GM18870 (cell line): ENCODE data around the gene PRELID3B.
A peak's percentile ranks its signal among the peaks of the same experiment; 100 is the strongest.
"Not testable (repeated sequence)": the region's sequence is repeated elsewhere in the genome, so short reads cannot be mapped to it uniquely, and the experiment has no call there.

ENCODE experiments used
- ATAC-seq: cut with Tn5 transposase; IDR thresholded peaks from one replicate; pipeline ENCODE4 v1.9.1; 2021; ENCODE audit warnings: moderate library complexity; ENCODE audit not compliant: unreplicated experiment

The PRELID3B gene

DNA sequence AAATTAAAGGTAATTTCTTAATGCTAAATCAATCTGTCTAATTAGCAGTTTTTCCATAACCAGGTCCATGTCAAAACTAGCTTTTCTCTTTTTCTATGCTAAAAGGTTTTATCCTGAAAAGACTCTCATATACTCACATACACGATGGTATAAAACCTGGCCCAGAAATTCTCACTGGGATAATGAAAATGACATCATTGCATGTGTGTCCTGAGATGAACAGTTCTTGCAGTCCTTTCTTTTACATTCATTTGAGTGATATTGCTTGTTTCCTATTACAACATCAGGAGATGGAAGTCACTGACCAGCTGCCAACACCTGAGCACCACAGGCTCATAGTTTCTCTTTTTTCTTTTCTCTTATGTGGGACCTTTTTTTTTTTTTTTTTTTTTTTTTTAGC lies 7.9 kb upstream of the PRELID3B start:
- ATAC-seq = no peak

DNA sequence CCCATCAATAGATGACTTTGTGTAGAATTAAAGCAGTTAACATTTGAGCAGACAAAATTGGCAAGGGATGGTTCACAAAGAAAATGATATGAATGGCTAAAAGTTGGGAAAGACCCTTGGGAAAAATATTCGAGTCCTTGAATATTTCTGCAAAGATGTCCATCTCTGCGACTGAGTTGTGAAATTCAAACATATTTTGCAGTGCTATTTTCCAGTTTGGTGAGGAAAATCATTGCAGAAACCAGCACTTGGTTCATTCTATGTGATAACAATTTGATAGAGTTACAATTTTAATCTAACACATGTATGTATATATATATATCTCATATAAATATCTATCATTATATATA lies 6.1 kb upstream of the PRELID3B start:
- ATAC-seq = no peak

DNA sequence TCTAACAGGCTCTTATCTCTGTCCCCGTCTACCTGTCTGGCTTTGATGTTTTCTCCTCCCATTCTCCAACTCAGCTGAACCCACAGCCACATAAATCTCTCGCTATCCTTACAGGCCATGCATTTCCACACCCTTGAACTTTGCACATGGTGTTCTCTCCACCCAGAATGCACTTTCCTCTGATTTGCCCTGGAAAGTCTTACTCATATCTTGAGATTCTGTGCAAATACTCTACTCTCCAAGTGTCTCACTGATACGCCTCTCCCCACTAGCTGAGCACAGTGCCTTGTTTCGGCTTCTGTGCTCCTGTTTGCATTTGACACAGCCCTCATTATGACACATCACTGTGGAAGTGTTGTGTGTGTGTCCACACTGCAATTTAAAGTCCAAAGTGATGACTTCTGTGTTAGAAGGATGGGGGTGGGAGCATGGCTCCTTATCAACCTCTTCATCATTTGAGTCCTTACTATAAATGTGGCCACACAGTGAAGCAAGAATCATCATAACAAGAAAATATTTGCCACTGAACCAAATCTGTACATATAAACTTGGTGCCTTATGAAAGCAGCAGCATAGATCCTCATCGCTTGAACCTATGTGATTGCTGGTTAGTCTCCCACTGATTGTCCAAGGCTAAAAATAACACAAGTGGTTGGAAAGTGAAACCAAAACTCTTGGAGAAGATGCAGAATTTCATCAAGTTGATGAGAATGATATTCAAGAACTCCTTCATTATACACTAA lies 5.5 kb upstream of the PRELID3B start:
- no peak for ATAC-seq

DNA sequence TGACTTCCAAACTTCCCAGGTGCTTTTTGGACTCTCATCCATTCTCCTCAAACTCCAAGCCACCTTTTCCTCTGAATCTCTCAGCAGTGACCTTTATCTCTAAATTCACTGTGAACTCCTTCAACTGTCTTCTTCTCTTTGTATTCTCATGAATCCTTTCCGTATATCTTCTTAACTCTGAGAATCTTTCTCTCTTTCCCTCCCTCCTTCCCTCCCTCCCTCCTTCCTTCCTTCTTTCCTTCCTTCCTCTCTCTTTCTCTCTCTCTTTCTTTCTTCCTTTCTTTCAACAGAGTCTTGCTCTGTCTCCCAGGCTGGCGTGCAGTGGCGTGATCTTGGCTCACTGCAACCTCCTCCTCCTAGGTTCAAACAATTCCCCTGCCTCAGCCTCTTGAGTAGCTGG lies 4.3 kb upstream of the PRELID3B start:
- no peak for ATAC-seq

DNA sequence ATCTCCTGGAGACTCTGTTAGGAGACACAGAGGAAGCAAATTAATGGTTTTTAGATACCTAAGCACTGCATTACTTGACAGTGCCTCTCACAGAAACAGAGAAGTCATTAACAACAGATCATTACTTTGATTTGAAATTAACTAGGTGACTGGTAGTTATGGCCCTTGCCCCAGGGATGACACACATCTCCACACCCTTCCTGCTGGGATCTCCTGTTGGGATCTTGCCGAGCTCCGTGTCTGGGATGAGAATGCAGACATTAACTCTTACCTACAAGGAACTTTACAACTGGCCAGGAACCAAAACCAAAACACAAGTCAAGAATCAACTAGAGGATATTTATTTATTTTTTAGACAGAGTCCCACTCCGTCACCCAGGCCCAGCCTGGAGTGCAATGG lies 2.2 kb upstream of the PRELID3B start:
- ATAC-seq = no peak

DNA sequence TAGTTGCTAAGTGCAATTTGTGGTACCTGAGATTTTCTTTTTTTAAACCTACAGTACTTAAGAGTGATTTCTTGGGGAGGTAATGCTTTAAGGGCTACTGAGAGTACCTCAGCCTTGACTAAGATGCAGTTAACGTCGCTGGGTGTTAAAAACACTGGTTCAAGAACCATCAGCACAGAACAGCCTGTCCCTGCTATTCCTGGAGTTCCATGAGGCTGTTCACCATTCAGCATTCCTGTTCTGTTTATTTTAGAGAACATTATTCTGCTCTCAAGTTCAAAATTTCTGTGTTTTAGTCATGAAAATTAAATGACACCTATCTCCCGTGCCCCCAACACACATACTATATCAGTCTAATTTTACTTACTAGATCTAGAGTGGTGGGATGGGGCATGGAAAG lies 1.7 kb upstream of the PRELID3B start:
- no peak for ATAC-seq

DNA sequence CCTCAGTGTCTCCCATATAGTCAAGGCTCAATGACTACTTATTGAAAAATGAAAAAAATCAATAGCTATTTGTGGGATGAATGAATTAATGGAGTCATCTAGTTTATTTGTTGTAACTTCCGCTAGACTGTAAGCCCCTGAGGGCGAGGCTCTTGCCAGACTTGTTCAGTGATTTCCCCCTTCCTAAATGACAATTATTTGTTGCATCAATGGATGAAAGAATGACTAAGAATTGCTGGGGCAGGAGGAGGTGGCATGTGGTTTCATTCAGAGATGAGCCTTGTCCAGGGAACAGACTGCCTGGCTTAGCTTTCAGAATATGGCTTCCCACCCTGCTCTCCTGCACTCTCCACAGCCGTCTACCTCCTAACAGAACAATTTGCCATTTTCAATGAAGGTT lies 1.1 kb upstream of the PRELID3B start:
- ATAC-seq = no peak

DNA sequence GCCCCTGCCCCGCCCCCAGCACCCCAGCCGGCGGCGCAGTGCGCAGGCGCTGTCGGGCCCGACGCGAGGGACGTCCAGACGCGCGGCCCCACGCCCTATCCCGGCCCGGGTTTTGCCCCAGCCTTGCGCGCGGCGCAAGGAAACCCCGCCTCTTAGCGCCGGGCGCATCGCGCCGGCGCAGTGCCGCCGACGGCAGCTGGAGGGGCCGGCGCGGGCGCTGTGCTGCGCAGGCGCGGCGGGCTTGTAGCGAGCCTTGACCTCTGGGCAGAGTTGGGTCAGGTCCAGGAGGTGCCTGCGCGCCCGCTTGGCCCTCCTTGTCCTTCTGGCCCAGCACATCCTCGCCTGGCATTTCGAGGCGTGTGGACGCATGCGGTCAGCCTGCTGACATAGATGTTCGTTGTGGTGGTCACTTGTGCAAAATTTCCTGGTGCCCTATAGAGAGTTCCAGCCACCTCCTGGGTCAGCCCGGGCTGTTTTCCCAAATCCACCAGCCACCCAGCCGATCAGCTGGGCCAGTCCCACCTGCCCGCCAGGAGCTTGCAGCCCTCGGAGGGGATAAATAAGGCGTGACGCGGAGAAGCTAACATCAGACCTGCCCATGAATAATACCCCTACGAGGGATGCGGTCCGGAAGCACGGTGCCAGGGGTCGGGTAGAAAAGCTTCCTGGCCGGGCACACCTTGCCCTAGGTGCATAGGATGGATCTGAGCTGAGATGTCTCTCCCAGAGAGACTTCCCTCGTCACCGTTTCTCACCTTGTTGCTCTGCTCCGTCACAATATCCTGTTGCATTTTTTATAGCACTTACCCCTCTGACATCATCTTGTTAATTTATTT lies 428 bp upstream of the PRELID3B start:
- peak; percentile 72 for ATAC-seq

DNA sequence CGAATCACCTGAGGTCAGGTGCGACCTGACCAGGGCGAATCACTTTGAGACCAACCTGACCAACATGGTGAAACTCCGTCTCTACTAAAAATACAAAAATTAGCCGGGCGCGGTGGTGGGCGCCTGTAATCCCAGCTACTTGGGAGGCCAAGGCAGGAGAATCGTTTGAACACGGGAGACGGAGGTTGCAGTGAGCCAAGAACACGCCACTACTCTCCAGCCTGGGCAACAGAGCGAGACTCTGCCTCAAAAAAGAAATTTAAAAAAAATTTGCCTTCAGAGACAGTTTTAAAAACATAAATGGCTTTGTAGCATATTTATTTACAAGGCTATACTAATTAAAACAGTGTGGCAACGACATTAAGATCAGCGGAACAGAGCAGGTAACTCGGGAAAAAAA lies 1.1 kb downstream of the PRELID3B start:
- not testable (repeated sequence) for ATAC-seq

DNA sequence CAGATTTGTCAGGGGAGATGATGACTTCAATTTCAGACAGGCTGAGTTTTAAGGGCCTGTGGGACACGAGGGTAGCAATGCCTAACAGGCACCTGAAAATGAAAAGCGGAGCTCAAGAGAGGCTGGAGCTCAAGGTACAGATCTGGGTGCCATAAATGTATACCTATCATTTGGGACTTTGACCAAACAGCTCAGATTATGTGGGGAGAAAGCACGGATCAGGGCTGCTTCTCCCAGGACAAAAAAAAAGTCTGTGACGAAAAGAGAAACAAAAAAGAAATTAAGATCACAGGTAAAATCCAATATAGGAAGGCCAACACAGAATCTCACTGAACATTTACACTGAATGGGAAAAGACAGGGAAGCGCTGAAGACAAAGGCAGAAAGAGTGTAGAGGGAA lies 1.9 kb downstream of the PRELID3B start:
- ATAC-seq = no peak

DNA sequence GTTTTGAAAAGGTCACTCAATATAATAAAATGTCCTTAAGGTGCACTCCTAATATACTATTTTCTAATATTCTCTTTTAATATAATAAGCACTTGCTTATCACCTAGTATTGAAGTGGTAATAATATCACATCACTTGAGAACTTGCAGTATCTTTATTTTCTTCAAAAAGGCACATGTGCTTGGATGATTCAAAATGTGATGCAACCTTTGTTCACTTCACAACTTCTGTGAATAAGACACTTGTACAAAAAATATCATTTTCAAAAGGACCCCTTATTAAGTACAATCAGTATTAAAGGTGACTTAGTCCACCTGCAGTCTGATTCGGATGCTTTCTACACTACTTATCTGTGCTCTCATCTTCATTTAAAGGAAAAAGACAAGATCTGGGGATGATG lies 3.4 kb downstream of the PRELID3B start:
- no peak for ATAC-seq

DNA sequence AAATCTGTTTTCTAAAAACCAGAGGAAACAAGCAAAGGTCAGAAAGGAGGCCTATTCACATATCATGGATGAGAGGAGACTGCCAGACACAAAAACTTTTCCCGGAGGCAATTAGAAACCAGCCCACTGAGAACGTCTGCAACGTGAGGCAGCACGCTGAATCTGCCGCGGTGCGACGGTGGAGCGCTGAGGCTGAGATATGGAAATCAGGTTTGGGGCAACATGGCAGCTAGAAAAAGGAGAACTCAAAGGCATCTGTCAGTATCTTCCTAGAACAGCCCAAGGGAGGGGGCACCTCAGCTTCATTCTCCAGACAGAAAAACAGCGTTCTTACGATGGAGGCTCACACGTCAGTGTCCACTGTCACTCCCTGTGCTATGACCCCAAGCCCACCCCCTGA lies 5.2 kb downstream of the PRELID3B start:
- ATAC-seq = no peak

DNA sequence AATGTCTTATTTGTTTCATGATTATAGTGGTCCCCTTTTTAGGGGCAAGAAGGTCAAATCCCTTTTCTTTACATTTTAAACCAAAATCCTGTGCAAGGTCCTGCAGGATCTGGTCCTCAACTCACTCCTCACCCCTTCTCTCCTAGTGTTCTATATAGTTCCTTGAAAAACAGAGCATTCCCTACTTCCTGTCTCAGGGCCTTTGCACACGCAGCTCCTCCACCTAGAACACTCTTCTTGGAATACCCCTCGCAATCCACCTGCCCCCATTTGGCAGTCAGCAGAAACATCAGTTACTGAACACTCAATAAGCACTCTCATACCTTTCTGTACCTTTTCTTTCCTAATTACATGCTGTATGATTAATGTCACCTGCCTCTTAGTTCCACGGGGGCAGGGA lies 7.2 kb downstream of the PRELID3B start:
- ATAC-seq = no peak

DNA sequence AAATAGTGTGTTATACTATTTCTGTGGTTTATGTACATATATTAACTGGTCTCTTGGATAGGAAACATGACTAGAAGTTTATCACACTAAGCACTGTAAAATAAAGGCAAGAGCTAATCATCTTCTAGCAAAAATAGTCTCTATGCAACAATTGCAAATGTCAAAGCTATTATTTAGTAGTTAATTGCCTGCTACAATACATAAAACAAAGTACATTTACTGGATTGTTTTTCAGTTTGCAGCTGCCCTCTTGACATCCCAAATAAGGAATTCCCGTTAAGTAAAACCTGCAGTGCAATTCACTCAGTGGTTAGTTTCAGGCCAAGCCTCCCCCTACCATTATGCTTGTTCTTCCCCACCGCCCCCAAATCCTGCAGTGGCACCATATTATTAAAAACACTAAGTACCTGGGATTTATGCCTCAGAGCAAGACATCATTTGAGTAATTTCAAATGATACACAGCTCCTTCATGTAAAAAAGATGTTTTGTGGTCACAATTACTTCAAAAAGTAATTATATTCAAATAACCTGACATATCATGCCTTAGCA lies 8.9 kb downstream of the PRELID3B start:
- ATAC-seq = no peak

DNA sequence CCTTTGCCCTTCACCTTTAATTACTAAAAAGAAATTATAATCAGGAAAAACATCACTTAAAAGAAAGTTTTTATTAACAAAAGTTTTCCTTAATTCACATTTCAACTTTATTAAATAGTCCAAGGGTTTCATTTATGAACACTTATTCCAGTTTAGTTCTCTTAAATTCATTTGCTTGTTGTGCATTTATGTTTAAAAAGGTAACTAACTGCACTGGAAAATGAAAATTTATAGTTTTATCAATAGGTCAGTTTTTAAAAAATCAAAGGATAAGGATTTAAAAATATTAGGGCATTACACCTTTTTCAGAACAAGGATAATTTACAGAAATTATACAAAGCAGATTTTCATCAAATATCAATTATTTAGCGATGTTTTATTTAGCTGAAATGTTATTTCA lies 9.5 kb downstream of the PRELID3B start:
- ATAC-seq = no peak

DNA sequence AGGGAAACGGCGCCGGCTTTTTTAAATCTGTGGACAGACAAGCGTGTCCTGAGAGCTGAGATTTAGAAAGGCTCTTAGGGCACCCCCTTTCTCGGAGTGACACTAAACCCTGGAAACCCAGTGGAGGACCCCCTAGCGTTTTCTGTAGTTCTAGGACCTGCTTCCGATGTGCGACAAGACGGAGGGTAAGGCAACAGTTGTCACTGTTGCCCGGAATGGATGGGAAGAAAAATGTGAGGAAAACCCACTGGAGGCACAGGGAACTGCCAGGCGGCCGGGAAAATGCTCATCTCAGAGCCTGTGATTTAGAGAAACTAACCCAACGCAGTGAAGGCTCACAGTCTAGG lies 9.9 kb downstream of the PRELID3B start:
- peak; percentile 41 for ATAC-seq

DNA sequence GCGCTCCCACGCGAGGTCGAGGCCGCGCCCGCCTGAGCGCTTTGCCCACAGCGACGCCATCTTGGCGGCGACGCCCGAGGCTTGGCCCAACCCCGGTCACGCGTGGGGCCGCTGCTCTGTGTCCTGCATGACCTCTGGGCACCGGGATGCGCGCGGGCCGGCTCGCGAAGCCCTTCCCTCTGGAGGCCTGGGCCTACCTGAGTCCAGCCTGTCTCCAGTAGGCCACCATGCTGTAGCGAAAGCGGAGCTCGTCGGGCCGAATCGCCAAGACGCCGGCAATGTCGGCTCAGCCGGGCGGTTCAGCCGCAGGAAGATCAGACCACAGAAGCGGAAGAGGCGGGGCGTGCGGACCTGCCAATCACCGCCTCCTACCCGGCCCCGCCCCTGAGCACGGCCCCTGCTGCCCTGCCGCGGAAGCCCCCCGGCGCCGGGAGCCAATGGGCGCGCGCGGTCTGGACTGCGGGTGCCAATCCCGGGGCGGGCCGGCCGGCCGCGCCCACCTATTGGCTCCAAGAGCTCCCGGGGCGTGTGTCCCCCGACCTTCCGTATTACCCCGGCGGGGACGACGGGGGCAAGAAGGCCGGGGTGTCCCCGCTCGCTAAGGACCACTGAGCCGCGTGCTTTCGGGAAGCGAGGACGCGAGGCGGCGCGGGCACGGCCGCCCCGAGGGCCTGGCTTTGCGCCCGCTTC lies 10.4 kb downstream of the PRELID3B start, which contains the start of gene ATP5F1E:
Gene ATP5F1E, minus strand, starts transcription at position 313 of the 690 bp plus-strand sequence. Its CDS starts 84 bp downstream, at position 229.
- ATAC-seq = peak; percentile 74

DNA sequence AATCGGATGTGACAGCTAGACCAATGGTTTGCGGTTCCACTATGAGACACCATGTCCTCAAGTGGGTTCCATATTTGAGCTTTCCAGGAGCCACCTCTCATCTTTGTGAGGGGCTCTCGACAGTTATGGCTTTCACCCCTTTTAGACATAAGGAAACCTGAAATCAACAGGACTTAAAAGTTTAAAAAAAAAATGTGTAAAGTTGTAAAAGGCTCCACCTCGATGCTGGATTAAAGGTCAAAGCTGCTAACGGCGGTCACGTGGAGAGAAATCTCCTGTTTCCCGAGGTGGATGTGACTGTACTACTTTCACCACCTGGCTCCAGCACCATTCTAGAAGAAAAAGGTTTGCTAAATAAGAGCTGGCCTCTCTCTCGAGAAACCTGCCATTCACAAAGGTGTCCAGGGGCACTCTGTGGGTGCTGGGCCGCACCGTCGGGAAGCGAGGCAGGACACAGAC lies 11.0 kb downstream of the PRELID3B start:
- no peak for ATAC-seq

DNA sequence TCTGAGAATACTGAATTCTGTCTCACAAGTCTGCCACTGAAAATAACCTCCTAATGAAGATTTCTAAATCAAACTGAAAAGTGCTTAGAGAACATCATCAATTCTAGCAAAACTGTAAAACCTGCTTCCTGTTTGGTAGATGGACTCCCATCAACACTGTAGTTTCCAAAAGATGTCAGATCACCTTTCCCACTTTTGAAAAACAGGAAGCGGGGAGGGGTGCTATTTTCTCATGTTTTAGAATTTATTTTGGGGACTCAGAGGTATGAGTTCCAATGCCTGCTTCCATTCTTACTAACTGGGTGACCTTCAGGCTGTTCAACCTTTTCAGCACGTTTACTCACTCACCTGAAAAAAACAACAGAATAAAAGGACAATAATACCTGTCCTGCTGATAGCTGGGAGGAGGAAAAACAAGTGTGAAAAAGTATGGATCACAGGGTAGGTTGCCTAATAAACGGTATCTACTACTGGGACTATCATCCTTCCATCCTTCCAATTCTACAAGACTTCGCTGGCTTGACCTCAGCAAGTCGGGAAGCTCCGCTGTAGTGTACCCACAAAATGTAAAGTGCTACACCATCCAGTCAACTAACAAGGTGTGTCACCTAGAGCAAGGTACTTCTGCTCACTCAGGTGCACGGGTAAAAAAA lies 11.5 kb downstream of the PRELID3B start:
- ATAC-seq = no peak

DNA sequence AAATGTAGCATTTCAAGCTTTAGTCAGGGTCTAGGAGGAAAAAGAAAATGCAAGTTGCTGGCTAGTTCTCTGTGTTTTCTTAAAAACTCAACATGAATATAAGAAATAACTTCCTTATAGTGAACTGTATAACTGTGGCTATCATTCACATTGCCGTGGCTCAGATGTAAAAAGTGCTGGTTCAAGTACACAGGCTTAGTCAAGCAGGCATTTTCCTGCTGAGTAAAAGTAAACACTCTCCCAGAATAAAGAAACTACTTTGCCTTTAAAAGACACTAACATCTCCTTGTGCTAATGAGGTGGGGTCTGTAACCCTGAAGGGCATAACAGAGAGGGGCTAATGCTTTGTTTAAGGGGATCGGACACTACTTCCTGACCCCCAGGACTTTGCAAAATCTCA lies 13.8 kb downstream of the PRELID3B start:
- ATAC-seq = no peak

DNA sequence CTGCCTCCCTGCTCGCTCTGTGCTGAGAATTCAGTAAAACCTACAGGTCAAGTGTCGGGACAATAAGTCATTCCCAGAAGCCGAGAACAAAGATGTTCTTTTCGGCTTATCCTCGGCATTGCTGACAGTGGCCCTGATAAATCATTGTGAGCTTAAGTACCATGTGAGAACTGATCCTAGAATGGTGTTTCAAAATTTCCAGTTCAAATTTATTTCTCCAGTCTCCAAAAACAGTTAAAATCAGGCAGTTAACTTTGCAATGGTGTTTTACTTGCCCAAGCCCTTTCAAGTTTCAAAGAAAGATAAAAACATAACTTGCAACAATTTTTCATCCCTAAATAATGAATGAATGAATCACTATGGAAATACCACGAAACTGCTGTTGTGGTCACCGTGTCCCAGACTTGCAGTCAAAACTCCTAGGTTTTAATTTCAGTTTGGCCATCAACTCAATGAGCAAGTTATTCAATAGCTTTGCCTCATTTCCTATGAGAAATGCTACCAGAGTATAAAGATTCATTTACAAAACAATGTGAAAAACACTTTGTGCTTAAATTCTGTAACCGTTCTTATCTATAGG lies 14.8 kb downstream of the PRELID3B start:
- no peak for ATAC-seq
